Activated naive CD4-positive, alpha-beta T cell treated with anti-CD3 and anti-CD28 coated beads for 36 hours (primary cell): ENCODE measurements around the gene GPC6. TPM values are rescaled to one million over a fixed set of nuclear protein-coding genes. Genes with fewer than 3 reads are reported as not detected.
"Not testable (repeated sequence)": the region's sequence is repeated elsewhere in the genome, so short reads cannot be mapped to it uniquely, and the experiment has no call there.

Experiments used
- CTCF ChIA-PET: fragments of 350-600 bp; sonication (Branson Sonifier 250); formaldehyde crosslinking; loops from one replicate; lab custom pipeline; 2021; ENCODE audit warnings: antibody characterized with exemption; lab: Charles Lee
- DNase-seq: peaks from one replicate; pipeline ENCODE4 v3.0.0-alpha.2; 2020
- H3K27ac Mint-ChIP-seq: one replicate; pipeline ENCODE4 v1.8.0; 2021; ENCODE audit warnings: mild to moderate bottlenecking, mixed read lengths
- H3K27me3 Mint-ChIP-seq: one replicate; pipeline ENCODE4 v1.8.0; 2021; ENCODE audit warnings: low read depth, mixed read lengths
- H3K36me3 Mint-ChIP-seq: one replicate; pipeline ENCODE4 v1.8.0; 2021; ENCODE audit warnings: low read depth, mixed read lengths
- H3K4me1 Mint-ChIP-seq: one replicate; pipeline ENCODE4 v1.8.0; 2021; ENCODE audit warnings: low read depth, mixed read lengths
- H3K4me3 Mint-ChIP-seq: one replicate; pipeline ENCODE4 v1.8.0; 2021; ENCODE audit warnings: mild to moderate bottlenecking, moderate library complexity, mixed read lengths
- H3K9me3 Mint-ChIP-seq: one replicate; pipeline ENCODE4 v1.8.0; 2021; ENCODE audit warnings: mixed read lengths
- intact Hi-C: fragments of 100-400 bp; cut with micrococcal nuclease; formaldehyde crosslinking; loops from one replicate; pipeline ENCODE4 v1.15.1; 2023
- total RNA-seq, 2 experiments: library from RNA; stranded (reverse); gene quantifications; one replicate each; pipeline ENCODE4 v1.2.3, GENCODE V29; 2021

GPC6 gene
- total RNA-seq, 2 experiments from 2014 or later, result not detected

- H3K4me1 Mint-ChIP-seq, DNase-seq, intact Hi-C loops: not testable (repeated sequence)
Observed at GRCh38 chr13:94209913-94210312, 983.3 kb downstream of the GPC6 start.

GRCh38 chr13:94210816-94211215 is 984.2 kb downstream of the GPC6 start:
- CTCF ChIA-PET, result interaction anchor here (0.6 kb wide), 2 partner anchors 11 to 19 kb away, joined by 3 read pairs; no protein-coding TSS in a partner anchor
- Mint-ChIP-seq H3K27me3 (no peaks in the 10 kb centered on the region), H3K4me1 (peaks cover 3% of the 10 kb centered on the region), H3K4me3 (no peak overlapping the region), H3K27ac (no peak overlapping the region), H3K9me3 (no peaks in the 10 kb centered on the region), H3K36me3 (no peaks in the 10 kb centered on the region)
- no peak for DNase-seq
- intact Hi-C loops, result no loop called here

More at GRCh38 chr13:94209913-94210312, 983.3 kb downstream of the GPC6 start:
- H3K9me3 Mint-ChIP-seq, H3K4me3 Mint-ChIP-seq, H3K27me3 Mint-ChIP-seq, H3K27ac Mint-ChIP-seq, H3K36me3 Mint-ChIP-seq: not testable (repeated sequence)
- CTCF ChIA-PET, result interaction anchor here (0.6 kb wide), 1 partner anchor 101 kb away, joined by 3 read pairs; no protein-coding TSS in a partner anchor

GRCh38 chr13:94212196-94212595 is 985.6 kb downstream of the GPC6 start:
- Mint-ChIP-seq H3K9me3 (no peaks in the 10 kb centered on the region), H3K36me3 (no peaks in the 10 kb centered on the region), H3K27ac (no peak overlapping the region), H3K27me3 (no peaks in the 10 kb centered on the region), H3K4me3 (no peak overlapping the region), H3K4me1 (peaks cover 3% of the 10 kb centered on the region)
- CTCF ChIA-PET, result no interaction called here
- no peak for DNase-seq
- intact Hi-C loops, result no loop called here

GRCh38 chr13:94214121-94214520 is 987.5 kb downstream of the GPC6 start:
- Mint-ChIP-seq H3K9me3 (no peaks in the 10 kb centered on the region), H3K4me3 (no peak overlapping the region), H3K27ac (no peak overlapping the region), H3K27me3 (no peaks in the 10 kb centered on the region), H3K36me3 (no peaks in the 10 kb centered on the region), H3K4me1 (peaks cover 3% of the 10 kb centered on the region)
- DNase-seq, result no peak
- CTCF ChIA-PET, result no interaction called here
- intact Hi-C loops, result no loop called here

GRCh38 chr13:94214975-94215374 is 988.4 kb downstream of the GPC6 start:
- Mint-ChIP-seq H3K27me3 (no peaks in the 10 kb centered on the region), H3K9me3 (no peaks in the 10 kb centered on the region), H3K27ac (no peak overlapping the region), H3K36me3 (no peaks in the 10 kb centered on the region), H3K4me3 (no peak overlapping the region), H3K4me1 (peaks cover 3% of the 10 kb centered on the region)
- CTCF ChIA-PET, result no interaction called here
- DNase-seq, result no peak
- intact Hi-C loops, result no loop called here

GRCh38 chr13:94216476-94216875 is 989.9 kb downstream of the GPC6 start:
- no peak overlapping the region for H3K4me3 Mint-ChIP-seq
- no peaks in the 10 kb centered on the region for H3K36me3 Mint-ChIP-seq
- intact Hi-C loops, result no loop called here
- no peak for DNase-seq
- H3K4me1 Mint-ChIP-seq, result no peaks in the 10 kb centered on the region
- no peaks in the 10 kb centered on the region for H3K9me3 Mint-ChIP-seq
- CTCF ChIA-PET, result no interaction called here
- no peaks in the 10 kb centered on the region for H3K27me3 Mint-ChIP-seq
- H3K27ac Mint-ChIP-seq, result no peak overlapping the region

- CTCF ChIA-PET, result no interaction called here
- intact Hi-C loops, result no loop called here
- Mint-ChIP-seq H3K36me3 (no peaks in the 10 kb centered on the region), H3K4me3 (no peak overlapping the region), H3K27me3 (no peaks in the 10 kb centered on the region), H3K9me3 (no peaks in the 10 kb centered on the region), H3K4me1 (no peaks in the 10 kb centered on the region), H3K27ac (no peak overlapping the region)
- DNase-seq, result no peak
Observed at GRCh38 chr13:94217370-94217769, 990.8 kb downstream of the GPC6 start.

GRCh38 chr13:94218537-94218936 is 991.9 kb downstream of the GPC6 start:
- Mint-ChIP-seq H3K9me3 (no peaks in the 10 kb centered on the region), H3K4me3 (no peak overlapping the region), H3K4me1 (no peaks in the 10 kb centered on the region), H3K36me3 (no peaks in the 10 kb centered on the region), H3K27ac (no peak overlapping the region), H3K27me3 (no peaks in the 10 kb centered on the region)
- intact Hi-C loops, result no loop called here
- DNase-seq, result no peak
- CTCF ChIA-PET, result no interaction called here

- no peak for DNase-seq
- no peaks in the 10 kb centered on the region for H3K27me3 Mint-ChIP-seq
- H3K4me3 Mint-ChIP-seq, result no peak overlapping the region
- no peaks in the 10 kb centered on the region for H3K9me3 Mint-ChIP-seq
- H3K36me3 Mint-ChIP-seq, result no peaks in the 10 kb centered on the region
- no peak overlapping the region for H3K27ac Mint-ChIP-seq
- intact Hi-C loops, result no loop called here
- H3K4me1 Mint-ChIP-seq, result no peaks in the 10 kb centered on the region
- CTCF ChIA-PET, result interaction anchor here (0.5 kb wide), 1 partner anchor 56 kb away, joined by 3 read pairs; no protein-coding TSS in a partner anchor
Observed at GRCh38 chr13:94218951-94219350, 992.3 kb downstream of the GPC6 start.

GRCh38 chr13:94224670-94225069 is 998.1 kb downstream of the GPC6 start:
- H3K27ac Mint-ChIP-seq, result no peak overlapping the region
- intact Hi-C loops, result no loop called here
- H3K27me3 Mint-ChIP-seq, result no peaks in the 10 kb centered on the region
- no peak for DNase-seq
- CTCF ChIA-PET, result no interaction called here
- no peaks in the 10 kb centered on the region for H3K36me3 Mint-ChIP-seq
- no peaks in the 10 kb centered on the region for H3K4me1 Mint-ChIP-seq
- no peaks in the 10 kb centered on the region for H3K9me3 Mint-ChIP-seq
- H3K4me3 Mint-ChIP-seq, result no peak overlapping the region

- no peak overlapping the region for H3K4me3 Mint-ChIP-seq
- no peaks in the 10 kb centered on the region for H3K36me3 Mint-ChIP-seq
- DNase-seq, result no peak
- H3K4me1 Mint-ChIP-seq, result no peaks in the 10 kb centered on the region
- no peaks in the 10 kb centered on the region for H3K9me3 Mint-ChIP-seq
- intact Hi-C loops, result no loop called here
- CTCF ChIA-PET, result no interaction called here
- peaks cover 3% of the 10 kb centered on the region for H3K27me3 Mint-ChIP-seq
- no peak overlapping the region for H3K27ac Mint-ChIP-seq
Observed at GRCh38 chr13:94227255-94227879, 1000.8 kb downstream of the GPC6 start.

GRCh38 chr13:94228763-94229162 is 1002.2 kb downstream of the GPC6 start:
- CTCF ChIA-PET, result no interaction called here
- no peak for DNase-seq
- Mint-ChIP-seq H3K4me1 (no peaks in the 10 kb centered on the region), H3K27ac (no peak overlapping the region), H3K9me3 (no peaks in the 10 kb centered on the region), H3K27me3 (peaks cover 3% of the 10 kb centered on the region), H3K4me3 (no peak overlapping the region), H3K36me3 (no peaks in the 10 kb centered on the region)
- intact Hi-C loops, result no loop called here

GRCh38 chr13:94232161-94232950 is 1005.7 kb downstream of the GPC6 start:
- Mint-ChIP-seq H3K27me3 (peaks cover 3% of the 10 kb centered on the region), H3K4me1 (peaks cover 13% of the 10 kb centered on the region), H3K4me3 (no peak overlapping the region), H3K27ac (no peak overlapping the region), H3K9me3 (no peaks in the 10 kb centered on the region), H3K36me3 (no peaks in the 10 kb centered on the region)
- intact Hi-C loops, result no loop called here
- CTCF ChIA-PET, result interaction anchor here (0.6 kb wide), 1 partner anchor 544 kb away, joined by 3 read pairs; no protein-coding TSS in a partner anchor
- no peak for DNase-seq
